Measurements from ENCODE around the gene LCE3E.

DNA sequence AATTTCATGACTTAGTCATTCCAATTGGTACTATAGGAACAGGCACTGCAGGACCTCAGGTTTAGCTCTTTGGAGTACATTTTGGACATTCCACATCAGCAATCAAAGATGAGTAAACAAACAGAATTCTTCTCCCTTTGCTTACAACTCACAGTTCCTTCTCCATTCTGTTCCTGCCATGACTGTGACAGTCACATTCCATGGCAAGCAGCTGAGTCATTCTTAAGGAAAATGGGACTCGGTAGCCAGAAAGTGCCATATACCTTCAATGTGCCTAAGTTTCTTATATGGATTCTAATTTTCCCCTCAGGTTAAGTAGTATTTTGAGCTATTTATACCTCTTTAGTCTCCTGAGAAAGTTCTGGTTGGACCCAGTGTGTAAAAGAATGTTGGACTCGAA lies 26.7 kb downstream of the LCE3E start:
- TF ChIP-seq POLR2A (IDR thresholded peaks at IDR 0.05; ENCODE audit: low read depth, low read length) (no peak), TAF1 (IDR thresholded peaks at IDR 0.05; ENCODE audit: borderline replicate concordance, low read depth, low read length) (no peak)

Data from GM12892 (cell line).